Measurements from ENCODE around the gene TMEM235.

Gene TMEM235

DNA sequence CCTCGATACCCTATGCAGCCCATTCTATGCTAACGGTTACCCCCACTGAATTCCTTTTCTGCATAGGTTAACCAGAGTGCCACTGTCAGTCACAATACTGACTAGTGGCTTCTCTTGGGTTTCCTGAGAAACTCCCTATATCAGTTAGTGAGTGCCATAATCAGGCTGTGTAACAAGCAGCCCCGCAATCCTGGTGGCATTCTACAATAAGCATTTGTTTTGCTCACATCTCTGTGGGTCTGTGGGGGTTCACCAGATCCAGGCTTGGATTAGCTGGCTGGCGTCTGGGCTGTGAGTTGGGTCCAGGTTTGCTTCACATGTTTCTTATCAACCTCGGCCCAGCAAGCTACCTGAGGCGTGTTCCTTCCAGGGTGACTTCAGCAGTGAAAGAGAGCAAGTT lies 42.4 kb downstream of the TMEM235 start:
- DNase-seq, result no peak

DNA sequence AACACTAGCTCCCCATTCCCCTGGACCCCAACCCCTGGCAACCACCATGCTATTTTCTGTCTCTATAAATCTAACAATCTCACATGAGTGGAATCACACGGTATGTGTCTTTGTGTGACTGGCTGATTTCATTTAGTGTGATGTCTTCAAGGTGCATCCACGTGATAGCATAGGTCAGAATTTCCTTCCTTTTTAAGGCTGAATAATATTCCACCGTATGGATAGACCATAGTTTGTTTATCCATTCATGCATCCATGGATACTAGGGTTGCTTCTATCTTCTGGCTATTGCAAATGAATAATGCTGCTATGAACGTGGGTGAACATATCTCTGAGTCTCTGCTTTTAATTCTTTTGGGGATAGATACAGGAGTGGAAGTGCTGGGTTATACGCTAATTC lies 43.9 kb downstream of the TMEM235 start:
- no peak for DNase-seq

DNA sequence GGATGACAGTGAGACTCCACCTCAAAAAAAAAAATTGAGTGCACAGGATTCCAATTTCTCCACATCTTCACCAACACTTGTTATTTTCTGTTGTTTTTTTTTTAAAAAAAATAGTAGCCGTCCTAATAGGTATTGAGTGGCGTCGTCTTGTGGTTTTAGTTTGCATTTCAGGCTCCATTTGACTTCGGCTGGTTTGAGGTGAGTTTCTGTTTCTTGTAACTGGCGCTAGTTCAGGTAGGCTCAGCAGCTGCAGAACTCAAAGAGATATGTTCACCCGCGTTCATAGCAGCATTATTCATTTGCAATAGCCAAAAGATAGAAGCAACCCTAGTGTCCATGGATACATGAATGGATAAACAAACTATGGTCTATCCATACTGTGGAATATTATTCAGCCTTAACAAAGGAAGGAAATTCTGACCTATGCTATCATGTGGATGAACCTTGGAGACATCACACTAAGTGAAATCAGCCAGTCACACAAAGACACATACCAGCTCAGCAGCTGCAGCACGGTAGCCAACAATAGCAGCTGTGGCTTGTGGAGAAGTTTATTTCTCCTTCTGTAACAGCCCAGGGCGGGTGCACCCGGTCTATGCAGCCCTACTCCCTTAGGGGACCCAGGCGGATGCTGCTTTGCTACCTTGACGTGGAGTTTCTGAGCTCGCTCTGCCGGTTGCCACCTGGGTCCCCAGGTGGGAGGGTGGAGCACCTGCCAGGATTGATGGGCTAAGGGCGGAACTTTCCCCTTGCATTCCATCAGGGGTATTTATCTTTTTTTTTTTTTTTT lies 44.9 kb downstream of the TMEM235 start:
- no peak for DNase-seq

DNA sequence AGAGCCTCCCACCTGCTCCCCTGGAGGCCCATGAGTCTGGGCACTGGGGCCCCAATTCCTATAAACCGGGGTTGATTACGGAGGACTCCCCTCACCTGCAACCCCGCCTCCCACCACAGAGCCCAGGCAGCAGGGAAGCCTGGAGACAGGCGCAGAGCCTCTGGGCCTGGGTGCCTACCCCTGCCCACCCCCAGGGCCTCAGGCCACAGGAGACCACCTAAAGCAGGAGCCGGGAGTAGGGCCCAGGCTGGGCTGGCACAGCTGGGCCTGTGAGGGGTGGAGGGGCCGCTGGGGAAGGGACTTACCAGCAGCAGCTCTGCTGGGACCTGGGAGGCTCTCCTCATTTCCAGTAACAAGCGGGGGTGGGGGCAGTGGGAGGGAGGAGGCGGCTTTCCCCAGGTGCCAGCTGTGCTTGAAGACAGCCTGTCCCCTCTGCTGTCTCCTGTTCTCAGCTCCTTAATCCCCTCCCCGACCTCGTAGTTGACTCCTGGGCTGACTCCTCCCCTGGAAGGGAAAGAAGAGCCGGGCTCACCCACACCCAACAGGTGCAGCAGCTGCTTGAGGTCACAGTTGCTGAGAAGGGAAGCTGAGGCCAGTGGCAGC lies 46.8 kb downstream of the TMEM235 start:
- no peak for DNase-seq

DNA sequence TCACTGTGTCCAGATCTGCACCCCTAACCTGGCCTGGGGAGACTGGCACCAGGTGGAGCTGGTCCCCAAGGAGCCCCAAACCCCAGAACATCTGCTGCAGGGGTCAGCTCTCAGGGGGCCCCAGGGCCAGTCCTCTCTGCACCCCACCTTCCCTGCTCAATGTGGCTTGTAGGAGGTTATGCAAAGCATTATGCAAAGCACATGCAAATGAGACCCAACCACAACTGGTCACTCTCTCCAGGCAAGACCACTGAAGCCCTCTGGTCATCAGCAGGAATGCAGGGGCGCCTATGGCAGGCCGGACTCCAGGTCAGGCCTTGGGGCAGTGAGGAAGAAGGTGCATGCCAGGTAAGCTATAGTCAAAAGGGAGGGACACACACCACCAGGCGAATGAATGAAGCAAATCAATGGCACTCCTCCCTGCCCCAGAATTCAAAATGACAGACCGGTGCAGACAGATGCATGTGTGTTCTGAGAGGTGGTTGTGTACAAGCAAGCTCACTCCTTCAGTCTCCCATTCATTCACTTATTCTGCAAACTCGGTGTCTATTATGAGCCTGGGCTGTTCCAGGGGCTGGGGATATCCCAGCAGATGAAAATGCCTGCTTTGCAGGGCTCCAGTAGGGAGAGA lies 48.0 kb downstream of the TMEM235 start:
- DNase-seq, result no peak

DNA sequence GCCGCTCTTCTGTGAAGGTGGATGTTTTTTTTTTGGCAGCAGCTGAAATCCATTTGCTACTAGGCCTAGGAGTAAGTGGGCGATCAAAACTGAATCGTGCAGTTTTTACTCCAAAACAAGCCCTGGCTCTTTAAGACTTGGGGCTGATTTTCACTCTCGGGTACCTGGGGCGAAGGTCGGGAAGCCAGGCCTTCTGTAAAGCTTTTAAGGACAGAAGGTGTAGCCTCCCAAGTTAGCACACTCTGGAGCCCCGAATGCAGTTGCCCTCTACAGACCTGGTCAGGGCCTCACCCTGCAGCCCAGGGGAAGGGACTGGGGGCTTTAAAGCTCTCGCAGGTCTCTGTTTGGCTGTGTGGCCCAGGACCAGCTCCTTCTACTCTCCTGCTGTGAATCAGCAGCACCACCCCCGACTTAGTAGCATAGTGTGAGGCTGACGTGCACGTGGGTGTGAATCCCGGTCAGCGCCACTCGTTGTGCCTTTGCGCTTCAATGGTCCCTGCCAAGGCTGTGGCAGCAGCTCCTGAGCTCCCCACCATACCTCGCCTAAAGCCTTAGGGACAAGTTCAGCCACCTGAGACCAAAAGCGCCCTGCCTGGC lies 49.9 kb downstream of the TMEM235 start:
- DNase-seq, result no peak

DNA sequence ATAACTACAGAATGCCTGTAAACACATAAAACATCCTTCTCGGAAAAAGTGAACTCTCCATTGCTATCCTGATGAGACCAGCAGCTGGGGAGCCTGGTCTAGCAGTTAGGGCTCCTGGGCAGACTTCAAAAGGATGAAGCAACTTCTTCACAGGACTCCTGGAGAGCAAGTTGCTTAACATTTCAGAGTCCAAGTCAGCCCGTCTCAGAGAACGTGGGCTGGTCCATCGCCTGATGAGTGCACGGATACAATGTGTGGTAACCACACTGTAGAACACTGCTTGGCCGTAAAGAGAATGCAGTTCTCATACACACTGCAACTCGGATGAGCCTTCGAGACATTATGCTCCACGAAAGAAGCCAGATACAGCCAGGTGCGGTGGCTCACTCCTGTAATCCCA lies 52.7 kb downstream of the TMEM235 start:
- DNase-seq, result no peak

DNA sequence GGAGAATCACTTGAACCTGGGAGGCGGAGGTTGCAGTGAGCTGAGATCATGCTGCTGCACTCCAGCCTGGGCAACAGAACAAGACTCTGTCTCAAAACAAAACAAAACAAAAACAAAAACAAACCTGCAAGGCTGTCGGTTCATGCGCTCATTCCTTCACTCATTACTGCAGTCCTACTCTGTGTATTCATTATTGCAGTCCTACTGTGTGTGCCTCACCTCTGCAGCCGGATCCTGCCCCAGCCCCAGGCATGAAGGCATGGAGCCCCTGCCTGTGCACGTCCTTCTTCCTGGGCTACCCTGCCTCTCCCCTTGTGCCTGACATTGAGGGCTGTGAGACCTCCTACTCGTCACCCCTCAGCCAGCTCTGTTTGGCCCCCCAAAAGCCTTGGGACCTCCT lies 57.6 kb downstream of the TMEM235 start:
- DNase-seq, result no peak

DNA sequence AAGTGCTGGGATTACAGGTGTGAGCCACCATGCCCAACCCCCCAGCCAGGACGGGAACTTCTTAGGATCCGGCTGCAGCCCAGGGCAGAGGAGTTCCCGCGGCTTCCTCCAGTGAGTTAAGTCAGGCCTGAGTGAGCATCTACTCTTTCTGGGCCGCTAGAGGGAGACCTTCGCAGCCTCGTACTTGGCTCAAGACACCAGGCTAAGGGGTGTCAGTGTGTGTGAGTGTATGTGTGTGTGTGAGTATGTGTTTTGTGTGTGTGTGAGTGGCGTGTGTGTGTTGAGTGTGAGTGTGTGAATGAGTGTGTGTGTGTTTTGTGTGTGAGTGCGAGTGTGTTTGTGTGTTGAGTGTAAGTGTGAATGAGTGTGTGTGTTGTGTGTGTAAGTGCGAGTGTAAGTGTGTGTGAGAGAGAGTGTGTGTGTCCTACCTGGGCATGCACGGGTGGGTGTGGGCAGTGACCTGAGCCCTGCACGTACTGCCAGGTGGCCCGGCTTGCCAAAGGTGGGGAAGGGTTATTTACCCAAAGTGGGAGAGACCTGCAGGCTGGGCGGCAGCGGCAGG lies 58.5 kb downstream of the TMEM235 start:
- DNase-seq, result peak; percentile 70

Measured in NCI-H1092 (cell line).